ENCODE measurements around the gene KATNB1. TPM values are rescaled to one million over a fixed set of nuclear protein-coding genes. Genes with fewer than 3 reads are reported as not detected.

The KATNB1 gene
- polyA plus RNA-seq, 1 donor from 2014 or later, result 57.9 TPM

GRCh38 chr16:57703416-57704010, 32.1 kb upstream of the KATNB1 start:
- Histone ChIP-seq H3K27ac (ENCODE audit: low read length) (no peak overlapping the region), H3K9ac (ENCODE audit: low read length) (no peak overlapping the region), H4K20me1 (ENCODE audit: insufficient read depth) (no peaks in the 10 kb centered on the region), H3K4me3 (ENCODE audit: low read length) (no peak overlapping the region), H2AFZ (ENCODE audit: low read depth, low read length) (no peak overlapping the region), H3K27me3 (ENCODE audit: insufficient read depth, low read depth, low read length) (no peaks in the 10 kb centered on the region), H3K9me2 (ENCODE audit: insufficient read depth, low read length) (no peaks in the 10 kb centered on the region), H3K4me2 (ENCODE audit: low read length) (no peak overlapping the region), H3K36me3 (ENCODE audit: insufficient read depth, low read length) (no peaks in the 10 kb centered on the region), H3K79me2 (replicated peaks; ENCODE audit: insufficient read depth, low read length) (no peaks in the 10 kb centered on the region), H3F3A (ENCODE audit: insufficient read depth, low read length, poor library complexity, severe bottlenecking) (no peaks in the 10 kb centered on the region), H3K9me3 (ENCODE audit: low read length) (no peaks in the 10 kb centered on the region)
- TF ChIP-seq SMC3 (conservative IDR thresholded peaks at IDR 0.05; ENCODE audit: poor library complexity) (no peak), RAD21 (conservative IDR thresholded peaks at IDR 0.05) (no peak), EZH2 (IDR thresholded peaks at IDR 0.05; ENCODE audit: borderline replicate concordance, insufficient read depth, low read length, poor library complexity, severe bottlenecking) (no peak), REST (IDR thresholded peaks at IDR 0.05; ENCODE audit: borderline replicate concordance) (no peak), CTCF (IDR thresholded peaks at IDR 0.05; ENCODE audit: poor library complexity, severe bottlenecking) (no peak)

- no peaks in the 10 kb centered on the region for H3K9me2 ChIP-seq (ENCODE audit: insufficient read depth, low read length)
- H3F3A ChIP-seq (ENCODE audit: insufficient read depth, low read length, poor library complexity, severe bottlenecking), result no peaks in the 10 kb centered on the region
- H3K27me3 ChIP-seq (ENCODE audit: insufficient read depth, low read depth, low read length), result no peaks in the 10 kb centered on the region
- H3K9me3 ChIP-seq (ENCODE audit: low read length), result no peaks in the 10 kb centered on the region
- H4K20me1 ChIP-seq (ENCODE audit: insufficient read depth), result no peaks in the 10 kb centered on the region
- no peaks in the 10 kb centered on the region for H3K36me3 ChIP-seq (ENCODE audit: insufficient read depth, low read length)
- no peak for TF ChIP-seq TAF1 (IDR thresholded peaks at IDR 0.05; ENCODE audit: low read depth)
- H3K27ac ChIP-seq (ENCODE audit: low read length), result no peak overlapping the region
- no peak overlapping the region for H3K4me2 ChIP-seq (ENCODE audit: low read length)
- no peaks in the 10 kb centered on the region for H3K79me2 ChIP-seq (replicated peaks; ENCODE audit: insufficient read depth, low read length)
- H2AFZ ChIP-seq (ENCODE audit: low read depth, low read length), result no peak overlapping the region
- H3K4me3 ChIP-seq (ENCODE audit: low read length), result no peak overlapping the region
- H3K9ac ChIP-seq (ENCODE audit: low read length), result no peak overlapping the region
Measured at GRCh38 chr16:57704011-57704904, 31.3 kb upstream of the KATNB1 start.

All from neural cell (in vitro differentiated cells).